GM21723 (cell line): ENCODE results near the gene PTMS.
A peak's percentile ranks its signal among the peaks of the same experiment; 100 is the strongest.

ENCODE experiments used
- ATAC-seq: cut with Tn5 transposase; IDR thresholded peaks from one replicate; pipeline ENCODE4 v1.9.1; 2021; ENCODE audit warnings: mild to moderate bottlenecking, moderate library complexity; ENCODE audit not compliant: unreplicated experiment

PTMS gene

GRCh38 chr12:6752167-6752920 is 13.8 kb upstream of the PTMS start:
- ATAC-seq, result peak; percentile 2

GRCh38 chr12:6752921-6753771 is 13.0 kb upstream of the PTMS start, which contains the start of gene MLF2:
Gene MLF2, minus strand, starts transcription at chr12:6753141. Its CDS starts 807 bp downstream, at chr12:6752334.
- peak; percentile 92 for ATAC-seq

DNA sequence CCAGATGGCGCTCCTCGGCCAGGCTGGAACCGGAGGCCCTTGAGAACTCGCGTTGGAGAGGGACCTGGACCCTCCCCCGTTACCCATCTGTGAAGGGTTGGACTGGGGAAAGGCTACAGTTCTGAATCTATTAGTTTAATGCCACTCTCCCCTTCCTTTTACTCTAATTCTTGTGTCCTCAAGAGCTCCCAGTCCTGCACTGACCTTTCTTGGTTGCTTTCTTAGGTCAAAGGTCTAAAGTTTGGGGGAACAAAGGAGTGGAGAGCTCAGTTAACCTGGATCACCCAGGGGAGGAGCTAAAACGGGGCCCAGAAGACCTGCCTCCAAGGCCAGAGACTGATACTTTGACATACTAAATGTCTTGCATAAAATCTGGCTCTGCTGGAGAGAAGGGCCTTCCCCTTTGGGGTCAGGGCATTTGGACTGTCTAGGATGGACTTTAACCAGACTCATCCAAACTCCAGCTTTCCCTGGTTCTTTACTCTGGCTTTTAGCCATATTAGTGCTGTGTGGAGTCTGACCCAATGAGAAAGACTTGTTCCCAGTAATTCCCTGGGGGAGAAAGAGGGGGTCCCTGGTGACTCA is 12.3 kb upstream of the PTMS start:
- ATAC-seq, result no peak

GRCh38 chr12:6754411-6754810 is 11.8 kb upstream of the PTMS start:
- ATAC-seq, result no peak

GRCh38 chr12:6757028-6757690 is 9.0 kb upstream of the PTMS start:
- ATAC-seq, result no peak

DNA sequence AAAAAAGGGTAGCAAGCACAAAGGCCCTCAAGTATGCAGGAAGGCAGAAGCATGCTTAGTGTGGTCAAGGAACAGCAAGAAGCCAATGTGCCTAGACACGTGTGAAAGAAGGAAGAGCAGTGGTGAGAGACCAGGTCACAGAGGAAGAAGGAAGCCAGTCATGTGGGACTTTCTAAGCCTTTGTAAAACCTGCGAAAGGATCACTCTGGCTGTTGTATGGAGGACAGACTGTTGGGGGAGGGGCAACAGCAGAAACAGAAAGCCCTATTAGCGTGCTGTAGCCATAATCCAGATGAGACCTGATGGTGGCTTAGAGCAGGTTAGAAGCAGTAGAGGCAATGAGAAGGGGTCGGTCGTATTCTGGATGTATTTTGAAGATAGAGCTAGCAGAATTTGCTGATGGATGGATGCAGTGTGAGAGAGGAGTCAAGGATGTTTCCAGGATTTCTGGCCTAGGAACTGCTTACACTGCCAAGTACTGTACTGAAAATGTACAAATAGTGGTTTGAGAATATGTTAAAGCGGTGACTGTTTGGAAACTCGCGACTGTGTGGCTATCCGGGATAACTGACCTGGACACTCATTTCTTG is 7.6 kb upstream of the PTMS start:
- ATAC-seq, result no peak

GRCh38 chr12:6759741-6760140 is 6.4 kb upstream of the PTMS start:
- no peak for ATAC-seq

- ATAC-seq, result no peak
These were observed 2.8 kb upstream of the PTMS start for GRCh38 chr12:6763380-6763779.

- peak; percentile 74 for ATAC-seq
These were observed 1.9 kb upstream of the PTMS start for GRCh38 chr12:6764011-6764828.

GRCh38 chr12:6765048-6765633 is 1.0 kb upstream of the PTMS start:
- ATAC-seq, result no peak

DNA sequence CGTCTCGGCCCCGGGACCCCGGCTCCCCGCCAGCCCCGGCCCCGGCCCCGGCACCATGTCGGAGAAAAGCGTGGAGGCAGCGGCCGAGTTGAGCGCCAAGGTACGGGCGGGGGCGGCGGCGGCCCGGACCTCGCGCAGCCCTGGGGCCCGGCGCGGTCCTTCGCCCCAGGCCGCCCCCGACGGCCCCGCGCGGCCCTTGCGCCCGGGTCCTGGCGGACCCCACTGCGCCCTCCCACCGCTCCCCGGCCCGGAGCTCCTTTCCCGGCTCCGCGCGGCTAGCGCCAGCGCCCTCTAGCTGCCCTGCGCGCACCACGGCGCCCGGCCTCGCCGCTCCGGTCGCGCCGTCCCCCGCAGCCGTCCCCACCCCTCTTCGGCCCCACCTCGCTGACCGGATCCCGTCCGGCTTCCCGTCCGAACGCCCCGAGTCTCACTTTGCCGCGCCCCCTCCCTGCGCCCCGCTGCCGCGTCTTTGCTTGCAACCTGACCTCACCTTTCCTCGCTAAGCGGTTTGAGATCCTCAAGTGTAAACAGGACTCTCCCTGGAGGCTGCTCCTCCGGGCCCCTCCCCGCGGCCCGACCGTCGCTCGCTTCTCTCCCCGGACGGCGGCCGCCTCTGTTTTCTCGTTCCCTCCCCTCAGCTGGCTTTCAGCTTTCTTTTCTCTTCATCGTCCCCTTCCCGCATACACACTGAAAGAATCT is 637 bp downstream of the PTMS start:
- peak; percentile 58 for ATAC-seq

DNA sequence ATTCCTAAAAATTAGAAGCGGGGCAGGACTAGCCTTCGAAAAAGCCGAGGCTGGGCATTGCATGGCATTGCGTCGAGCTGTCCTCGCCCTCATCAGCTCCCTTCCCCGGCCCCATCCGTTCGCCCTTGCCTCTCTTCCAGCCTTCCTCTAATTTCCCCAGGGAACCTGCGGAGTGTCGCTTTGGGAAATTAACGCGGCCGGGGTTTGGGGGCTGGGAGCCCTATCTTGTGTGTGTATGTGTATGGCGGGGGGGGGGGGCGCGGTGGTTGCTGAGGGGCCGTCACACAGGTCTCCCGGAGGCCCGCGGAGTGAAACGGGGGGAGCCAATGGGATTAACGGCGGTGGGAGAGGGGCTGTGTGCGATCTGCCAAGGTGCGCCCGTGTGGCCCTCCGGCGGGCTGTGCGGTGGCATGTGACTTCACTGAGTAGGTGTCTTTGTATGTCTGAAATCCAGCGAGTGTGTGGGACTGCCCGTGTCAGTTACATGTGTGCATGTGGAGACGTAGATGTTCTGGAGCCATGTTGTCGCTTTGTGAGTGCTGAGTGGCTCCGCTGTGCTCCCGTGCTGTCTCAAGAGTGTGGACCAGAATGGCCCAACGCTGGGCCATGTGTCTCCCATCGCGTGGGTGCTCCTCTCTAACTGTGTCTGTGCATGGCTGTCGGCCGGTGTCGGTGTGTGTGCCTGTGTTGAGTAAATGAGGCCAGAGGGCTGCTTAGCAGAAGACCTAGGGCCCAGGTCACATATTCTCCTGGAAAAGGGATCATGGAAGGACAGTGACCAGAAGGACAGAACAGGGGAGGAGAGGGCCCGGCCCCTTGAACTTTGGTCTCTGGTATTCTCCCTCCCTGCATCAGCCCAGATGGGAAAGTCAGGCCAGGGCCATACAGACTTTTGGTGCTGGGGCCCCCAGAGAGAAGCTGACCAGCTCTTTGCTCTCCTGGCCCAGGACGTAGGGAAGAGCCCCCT is 1.5 kb downstream of the PTMS start:
- no peak for ATAC-seq

DNA sequence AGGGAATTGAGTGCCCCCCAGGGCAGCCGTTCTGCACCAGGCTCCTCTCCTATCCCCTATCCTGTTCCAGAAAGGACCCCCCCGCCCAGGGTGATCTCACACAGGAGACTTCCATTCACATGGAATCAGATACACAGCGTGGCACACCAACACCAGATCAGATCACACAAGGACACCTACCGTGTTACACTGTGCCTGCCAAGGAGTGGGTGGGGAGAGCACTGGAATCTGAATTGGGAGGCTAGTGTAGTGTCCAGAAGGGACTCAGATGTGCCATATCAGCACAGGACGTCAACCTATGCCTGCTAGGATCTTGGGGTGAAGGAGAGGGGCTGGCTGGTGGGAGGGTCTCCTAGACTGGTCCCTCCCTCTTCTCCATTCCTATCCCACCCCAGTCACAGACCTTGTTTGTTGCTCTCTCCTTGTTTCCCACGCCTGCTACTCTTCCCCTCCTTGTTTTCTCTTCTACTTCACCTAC is 2.3 kb downstream of the PTMS start:
- ATAC-seq, result no peak

- ATAC-seq, result no peak
These were observed 2.8 kb downstream of the PTMS start for GRCh38 chr12:6768990-6769389.

DNA sequence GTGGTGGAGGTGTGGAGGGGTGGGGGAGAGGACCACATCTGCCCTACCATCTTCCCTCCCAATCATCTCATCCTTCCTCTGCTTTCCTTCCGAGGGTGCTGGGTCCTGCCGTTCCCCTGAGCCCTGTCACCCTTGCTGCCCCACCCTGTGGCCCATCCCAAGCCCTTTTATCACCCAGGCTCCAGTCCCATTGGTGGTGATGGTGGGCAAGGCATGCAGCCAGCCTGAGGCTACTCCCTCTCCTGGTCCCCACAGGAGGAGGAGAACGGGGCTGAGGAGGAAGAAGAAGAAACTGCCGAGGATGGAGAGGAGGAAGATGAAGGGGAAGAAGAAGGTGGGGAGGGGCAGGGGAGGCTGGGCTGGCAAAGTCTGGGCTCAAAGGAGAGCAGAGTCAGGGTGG is 3.5 kb downstream of the PTMS start:
- ATAC-seq, result no peak

DNA sequence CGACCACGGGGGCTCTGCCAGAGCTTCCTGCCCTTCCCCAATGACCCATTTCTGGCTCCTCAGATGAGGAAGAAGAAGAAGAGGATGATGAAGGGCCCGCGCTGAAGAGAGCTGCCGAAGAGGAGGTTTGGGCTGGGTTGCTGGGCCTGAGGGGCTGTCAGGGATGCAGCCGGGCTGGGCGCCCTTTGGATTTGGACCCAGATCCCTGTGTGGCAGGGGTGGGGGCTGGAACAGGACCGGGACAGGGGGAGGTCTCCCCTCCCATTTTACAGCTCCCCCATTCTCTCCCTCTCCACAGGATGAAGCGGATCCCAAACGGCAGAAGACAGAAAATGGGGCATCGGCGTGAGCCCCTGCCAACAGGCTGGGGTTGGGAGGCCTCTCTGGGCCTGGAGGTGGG is 3.9 kb downstream of the PTMS start:
- no peak for ATAC-seq

DNA sequence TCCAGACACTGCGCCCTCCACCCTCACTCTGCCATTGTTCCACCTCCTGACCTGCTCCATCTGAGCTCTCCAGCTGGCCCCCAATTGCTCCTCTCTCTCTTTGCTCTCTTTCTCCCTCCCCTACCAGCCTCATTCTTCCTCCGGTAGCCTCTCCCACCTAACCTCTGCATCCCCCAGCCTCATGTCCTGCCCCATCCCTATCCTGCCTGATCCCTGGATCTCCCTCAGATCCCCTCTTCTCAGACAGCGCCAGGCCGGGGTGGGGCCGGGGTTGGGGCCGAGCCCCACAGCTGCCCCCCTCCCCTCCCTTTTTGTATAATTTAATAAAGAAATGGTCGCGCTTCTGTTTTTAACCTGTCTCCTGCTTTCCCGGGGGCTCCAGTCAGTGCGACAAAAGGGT is 4.4 kb downstream of the PTMS start:
- ATAC-seq, result no peak

DNA sequence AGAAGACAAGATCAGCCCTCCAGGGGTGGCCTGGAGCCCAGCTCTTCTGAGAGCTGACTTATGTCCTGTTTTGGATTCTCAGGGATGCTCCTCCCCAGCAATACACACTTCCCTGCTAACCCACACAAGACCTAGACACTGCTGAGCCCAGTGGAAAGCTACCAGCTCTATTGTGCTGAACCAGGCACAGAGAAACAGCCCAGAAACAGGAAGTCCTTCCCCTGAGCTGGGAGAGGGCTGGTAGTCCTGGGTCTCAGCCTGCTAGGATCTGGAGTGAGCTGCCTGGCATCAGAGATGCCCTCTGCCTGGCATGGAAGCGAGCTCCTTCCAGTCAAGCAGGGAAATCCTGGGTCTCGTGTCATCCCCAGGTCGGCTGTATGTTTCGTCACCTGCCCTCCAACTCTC is 4.9 kb downstream of the PTMS start:
- no peak for ATAC-seq
